Tibial nerve (tissue), 4 donors: ENCODE results near the gene CCDC197. TPM values are rescaled to one million over a fixed set of nuclear protein-coding genes. Genes with fewer than 3 reads are reported as not detected.

Experiments used
- DNase-seq, 2 donors: peaks; one replicate each; pipeline ENCODE4 v3.0.0-alpha.2; 2019; ENCODE audit warnings: low spot score in 2 of 2
- H3K27ac ChIP-seq, 4 donors: fragments of 200-600 bp; sonication (generic) in 3 of 4; one replicate each; pipeline ENCODE4 v1.5.1; 2017 to 2019; ENCODE audit warnings: mild to moderate bottlenecking in 1 of 4
- H3K27me3 ChIP-seq, 2 donors: fragments of 200-600 bp; sonication (generic) in 1 of 2; one replicate each; pipeline versions ENCODE4 v1.5.1 to v1.6.0; 2017 to 2019
- H3K36me3 ChIP-seq, 3 donors: fragments of 200-600 bp; sonication (generic); one replicate each; pipeline ENCODE4 v1.5.1; 2018 to 2019
- H3K4me1 ChIP-seq, 4 donors: fragments of 200-600 bp; sonication (generic) in 3 of 4; one replicate each; pipeline ENCODE4 v1.5.1; 2017 to 2019
- H3K4me3 ChIP-seq, 4 donors: fragments of 200-600 bp; sonication (generic) in 3 of 4; one replicate each; pipeline ENCODE4 v1.5.1; 2017 to 2019; ENCODE audit warnings: mild to moderate bottlenecking in 1 of 4, moderate library complexity in 1 of 4
- H3K9me3 ChIP-seq, 4 donors: fragments of 200-600 bp; sonication (generic) in 3 of 4; one replicate each; pipeline ENCODE4 v1.5.1; 2017 to 2019
- EP300 ChIP-seq, 2 donors: sonication (generic); formaldehyde crosslinking; IDR thresholded peaks; one replicate each; pipeline ENCODE4 v1.6.1; 2017; ENCODE audit warnings: antibody characterized with exemption in 2 of 2, mild to moderate bottlenecking in 1 of 2
- POLR2A ChIP-seq, 2 donors: fragments of 450-650 bp; IDR thresholded peaks; one replicate each; pipeline ENCODE4 v1.6.1; 2017; ENCODE audit warnings: antibody characterized with exemption in 2 of 2, mild to moderate bottlenecking in 2 of 2, moderate library complexity in 2 of 2
- WGBS, 2 donors: methylation state at CpG; one replicate each; pipeline ENCODE4 v1.1.5; 2018; 5-methylcytosine and 5-hydroxymethylcytosine counted together
- total RNA-seq, 4 donors: library from RNA; depleted of rRNA; stranded (reverse); fragments of >200 nt; gene quantifications; one replicate each; pipeline ENCODE4 v1.1.0, GENCODE V29; 2016
- TF ChIP-seq, protein P1 (sequence below), 5 experiments: fragments of 200-600 bp in 3 of 5; fragments of 450-650 bp in 2 of 5; sonication (generic) in 3 of 5; IDR thresholded peaks; one replicate each; pipeline ENCODE4 v1.5.1; 2016 to 2019; ENCODE audit warnings: antibody characterized with exemption in 5 of 5, mild to moderate bottlenecking in 3 of 5, moderate library complexity in 2 of 5

CCDC197 gene
- total RNA-seq, 4 donors from 2014 or later = not detected

DNA sequence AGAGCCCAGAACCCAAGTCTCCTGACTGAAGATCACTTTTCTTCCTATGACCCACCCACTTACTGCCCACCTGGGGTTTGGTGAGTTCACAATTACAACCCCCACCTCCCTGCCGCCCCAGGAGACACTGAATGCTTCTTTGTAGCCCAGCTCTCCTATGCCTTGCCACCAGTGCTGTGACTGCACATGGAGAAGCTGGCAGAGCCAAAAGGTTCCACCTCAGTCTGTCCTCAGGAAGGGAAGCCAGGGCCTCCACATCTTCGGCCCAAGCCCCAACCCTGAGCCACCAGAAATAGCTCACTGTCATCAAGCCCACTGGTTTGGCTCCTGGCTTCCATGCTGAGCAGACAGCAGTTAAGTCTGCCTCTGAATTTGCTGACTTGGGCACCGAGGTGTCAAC, 54.7 kb downstream of the CCDC197 start:
- DNase-seq = no peak
- Histone ChIP-seq H3K4me1 (peaks cover 0 to 13% (median 0%) of the 10 kb centered on the region in 4 donors), H3K4me3 (no peak overlapping the region), H3K9me3 (no peaks in the 10 kb centered on the region), H3K27me3 (no peaks in the 10 kb centered on the region), H3K36me3 (peaks cover 0 to 99% (median 46%) of the 10 kb centered on the region in 3 donors), H3K27ac (peak overlapping the region in 1 of 4 donors; percentile 58)
- no peak for TF ChIP-seq EP300 (IDR thresholded peaks at IDR 0.05)
- TF ChIP-seq POLR2A (IDR thresholded peaks at IDR 0.05) = no peak
- TF ChIP-seq, protein P1, sequence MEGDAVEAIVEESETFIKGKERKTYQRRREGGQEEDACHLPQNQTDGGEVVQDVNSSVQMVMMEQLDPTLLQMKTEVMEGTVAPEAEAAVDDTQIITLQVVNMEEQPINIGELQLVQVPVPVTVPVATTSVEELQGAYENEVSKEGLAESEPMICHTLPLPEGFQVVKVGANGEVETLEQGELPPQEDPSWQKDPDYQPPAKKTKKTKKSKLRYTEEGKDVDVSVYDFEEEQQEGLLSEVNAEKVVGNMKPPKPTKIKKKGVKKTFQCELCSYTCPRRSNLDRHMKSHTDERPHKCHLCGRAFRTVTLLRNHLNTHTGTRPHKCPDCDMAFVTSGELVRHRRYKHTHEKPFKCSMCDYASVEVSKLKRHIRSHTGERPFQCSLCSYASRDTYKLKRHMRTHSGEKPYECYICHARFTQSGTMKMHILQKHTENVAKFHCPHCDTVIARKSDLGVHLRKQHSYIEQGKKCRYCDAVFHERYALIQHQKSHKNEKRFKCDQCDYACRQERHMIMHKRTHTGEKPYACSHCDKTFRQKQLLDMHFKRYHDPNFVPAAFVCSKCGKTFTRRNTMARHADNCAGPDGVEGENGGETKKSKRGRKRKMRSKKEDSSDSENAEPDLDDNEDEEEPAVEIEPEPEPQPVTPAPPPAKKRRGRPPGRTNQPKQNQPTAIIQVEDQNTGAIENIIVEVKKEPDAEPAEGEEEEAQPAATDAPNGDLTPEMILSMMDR (IDR thresholded peaks at IDR 0.05) = no peak
- WGBS, 2 donors = 65 to 82% methylated on average over 2 to 3 of the region's 3 CpGs

DNA sequence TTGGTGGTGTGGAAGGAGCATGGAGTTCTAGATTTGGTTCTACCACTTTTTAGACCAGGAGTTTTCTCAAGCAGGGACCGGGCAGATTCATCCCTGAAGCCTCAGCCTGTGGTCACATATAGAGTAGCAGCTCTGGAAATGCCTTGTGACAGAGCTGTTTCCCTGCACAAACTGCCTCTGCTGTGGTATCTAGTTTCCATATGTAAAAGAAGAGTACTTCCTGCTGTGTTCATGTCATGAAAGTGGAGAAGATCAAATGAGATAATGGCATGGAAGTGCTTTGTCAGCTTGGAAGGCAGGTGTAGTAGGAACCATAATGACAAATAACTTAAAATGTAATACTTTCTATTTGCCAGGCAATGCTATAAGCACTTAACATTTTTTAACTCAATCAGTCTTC, 55.1 kb downstream of the CCDC197 start:
- Histone ChIP-seq H3K9me3 (no peaks in the 10 kb centered on the region), H3K4me1 (peaks cover 0 to 17% (median 2%) of the 10 kb centered on the region in 4 donors), H3K27ac (peak overlapping the region in 1 of 4 donors; percentile 58), H3K27me3 (no peaks in the 10 kb centered on the region), H3K36me3 (peaks cover 0 to 99% (median 46%) of the 10 kb centered on the region in 3 donors), H3K4me3 (no peak overlapping the region)
- DNase-seq = no peak
- 80 to 88% methylated on average over 1 of the region's 1 CpG for WGBS, 2 donors
- TF ChIP-seq EP300 (IDR thresholded peaks at IDR 0.05) (no peak), POLR2A (IDR thresholded peaks at IDR 0.05) (no peak)
- TF ChIP-seq, protein P1 (IDR thresholded peaks at IDR 0.05) = no peak

DNA sequence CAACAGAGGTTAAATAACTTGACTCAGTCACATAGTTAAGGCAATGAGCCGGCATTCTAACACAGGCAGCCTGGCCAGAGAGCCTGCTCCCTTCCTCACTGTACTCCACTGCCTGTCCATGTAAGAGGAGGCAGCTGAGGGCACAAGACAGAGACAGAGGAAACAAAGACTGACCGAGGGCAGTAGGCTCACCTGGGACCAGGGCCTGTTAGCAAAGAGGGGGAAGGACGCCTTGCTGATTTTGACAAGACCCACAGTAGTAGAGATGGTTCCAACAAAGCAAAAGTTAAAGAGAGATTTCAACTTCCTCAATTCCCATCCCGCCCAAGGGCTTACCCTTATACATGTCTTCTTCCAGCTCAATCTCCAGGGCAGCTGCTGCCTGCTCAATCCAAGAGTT, 55.6 kb downstream of the CCDC197 start:
- WGBS, 2 donors = 87 to 96% methylated on average over 4 of the region's 4 CpGs
- no peaks in the 10 kb centered on the region for H3K9me3 ChIP-seq
- TF ChIP-seq, protein P1 (IDR thresholded peaks at IDR 0.05) = no peak
- TF ChIP-seq POLR2A (IDR thresholded peaks at IDR 0.05) (no peak), EP300 (IDR thresholded peaks at IDR 0.05) (no peak)
- DNase-seq = no peak
- H3K4me3 ChIP-seq = no peak overlapping the region
- peaks cover 0 to 99% (median 46%) of the 10 kb centered on the region in 3 donors for H3K36me3 ChIP-seq
- no peak overlapping the region for H3K27ac ChIP-seq
- H3K27me3 ChIP-seq = no peaks in the 10 kb centered on the region
- peaks cover 0 to 22% (median 4%) of the 10 kb centered on the region in 4 donors for H3K4me1 ChIP-seq

DNA sequence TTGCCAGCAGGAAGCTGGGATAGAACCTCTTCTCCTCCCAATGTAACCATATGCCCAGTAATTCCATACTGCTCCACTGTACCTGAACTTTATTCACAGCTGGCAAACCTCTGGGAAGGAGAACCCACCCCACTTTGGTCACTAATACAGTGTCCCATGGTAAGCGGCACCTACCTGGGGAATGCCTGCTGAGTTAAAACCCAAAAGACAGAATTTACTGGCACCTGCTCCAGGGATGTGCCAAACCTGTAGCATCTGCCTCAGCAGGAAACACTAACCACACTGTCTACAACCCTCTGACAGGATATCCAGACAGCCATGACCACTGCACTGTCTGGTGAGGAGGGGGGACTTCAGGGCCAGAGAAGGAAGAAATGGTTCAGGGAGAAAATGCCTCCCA, 57.3 kb downstream of the CCDC197 start:
- H3K36me3 ChIP-seq = peaks cover 0 to 99% (median 36%) of the 10 kb centered on the region in 3 donors
- DNase-seq = no peak
- H3K9me3 ChIP-seq = no peaks in the 10 kb centered on the region
- no peaks in the 10 kb centered on the region for H3K27me3 ChIP-seq
- H3K4me1 ChIP-seq = peaks cover 0 to 39% (median 5%) of the 10 kb centered on the region in 4 donors
- no peak overlapping the region for H3K27ac ChIP-seq
- 93 to 100% methylated on average over 1 of the region's 1 CpG for WGBS, 2 donors
- TF ChIP-seq POLR2A (IDR thresholded peaks at IDR 0.05) (no peak), EP300 (IDR thresholded peaks at IDR 0.05) (no peak)
- TF ChIP-seq, protein P1 (IDR thresholded peaks at IDR 0.05) = no peak
- H3K4me3 ChIP-seq = no peak overlapping the region

DNA sequence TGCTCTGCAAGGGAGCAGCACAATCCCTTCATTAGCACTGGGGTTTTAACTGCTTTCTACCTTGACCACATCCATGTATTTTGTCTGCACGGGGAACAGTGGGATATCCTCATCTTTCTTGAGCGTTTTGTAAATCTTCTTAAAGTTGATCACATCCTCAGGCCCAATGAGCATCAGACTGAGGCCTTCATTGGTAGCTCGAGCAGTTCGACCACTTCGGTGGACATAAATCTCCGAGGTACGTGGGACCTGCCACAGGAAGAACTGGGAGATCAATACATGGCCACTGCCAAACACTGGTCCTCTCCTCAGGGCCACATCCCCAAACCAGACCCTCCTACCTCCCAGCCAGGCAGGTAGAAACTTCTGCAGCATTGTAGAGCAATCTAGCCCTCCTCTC, 57.8 kb downstream of the CCDC197 start:
- TF ChIP-seq POLR2A (IDR thresholded peaks at IDR 0.05) (no peak), EP300 (IDR thresholded peaks at IDR 0.05) (no peak)
- no peak for DNase-seq
- Histone ChIP-seq H3K9me3 (no peaks in the 10 kb centered on the region), H3K4me1 (peaks cover 0 to 43% (median 5%) of the 10 kb centered on the region in 4 donors), H3K27ac (peak overlapping the region in 1 of 4 donors; percentile 65), H3K27me3 (no peaks in the 10 kb centered on the region), H3K4me3 (no peak overlapping the region), H3K36me3 (peaks cover 0 to 99% (median 34%) of the 10 kb centered on the region in 3 donors)
- WGBS, 2 donors = 89 to 98% methylated on average over 7 of the region's 7 CpGs
